GM23248 (cell line): ENCODE data around the gene RPN2. TPM values are rescaled to one million over a fixed set of nuclear protein-coding genes. Genes with fewer than 3 reads are reported as not detected.

Experiments used
- DNase-seq: peaks from one replicate; pipeline ENCODE4 v3.0.0-alpha.2; 2015
- H2AFZ ChIP-seq: fragments of 200-600 bp; sonication (generic); 2 replicates; pipeline ENCODE4 v1.6.1; 2016; ENCODE audit warnings: antibody characterized with exemption
- H3F3A ChIP-seq: fragments of 200-600 bp; sonication (generic); 2 replicates; pipeline ENCODE4 v1.6.1; 2016; ENCODE audit warnings: mild to moderate bottlenecking, antibody characterized with exemption, mixed run types; ENCODE audit not compliant: insufficient read depth
- H3K27ac ChIP-seq: fragments of 200-600 bp; sonication (generic); 2 replicates; pipeline ENCODE4 v1.5.1; 2016; ENCODE audit warnings: mild to moderate bottlenecking
- H3K27me3 ChIP-seq: fragments of 200-600 bp; sonication (generic); replicated peaks from 2 replicates; pipeline ENCODE4 v1.6.1; 2016; ENCODE audit warnings: mild to moderate bottlenecking; ENCODE audit not compliant: insufficient read depth
- H3K36me3 ChIP-seq: fragments of 200-600 bp; sonication (generic); 2 replicates; pipeline ENCODE4 v1.6.1; 2016; ENCODE audit warnings: low read depth, mild to moderate bottlenecking
- H3K4me1 ChIP-seq: fragments of 200-600 bp; sonication (generic); 2 replicates; pipeline ENCODE4 v1.6.1; 2016; ENCODE audit warnings: mild to moderate bottlenecking; ENCODE audit not compliant: insufficient read depth
- H3K4me2 ChIP-seq: fragments of 200-600 bp; sonication (generic); one replicate; pipeline ENCODE4 v1.6.1; 2016; ENCODE audit warnings: mild to moderate bottlenecking; ENCODE audit not compliant: unreplicated experiment
- H3K4me3 ChIP-seq: fragments of 200-600 bp; sonication (generic); 2 replicates; pipeline ENCODE4 v1.5.1; 2016; ENCODE audit warnings: mild to moderate bottlenecking
- H3K79me2 ChIP-seq: fragments of 200-600 bp; sonication (generic); 2 replicates; pipeline ENCODE4 v1.6.1; 2016; ENCODE audit warnings: mild to moderate bottlenecking; ENCODE audit not compliant: insufficient read depth
- H3K9ac ChIP-seq: fragments of 200-600 bp; sonication (generic); 2 replicates; pipeline ENCODE4 v1.6.1; 2016; ENCODE audit warnings: mild to moderate bottlenecking
- H3K9me2 ChIP-seq: fragments of 200-600 bp; sonication (generic); 2 replicates; pipeline ENCODE4 v1.6.1; 2016; ENCODE audit warnings: mixed run types, mild to moderate bottlenecking, moderate library complexity; ENCODE audit not compliant: insufficient read depth
- H3K9me3 ChIP-seq: fragments of 200-600 bp; sonication (generic); one replicate; pipeline ENCODE4 v1.6.1; 2017; ENCODE audit warnings: low read depth
- H4K20me1 ChIP-seq: fragments of 200-600 bp; sonication (generic); 2 replicates; pipeline ENCODE4 v1.6.0; 2016; ENCODE audit not compliant: insufficient read depth
- EZH2 ChIP-seq: fragments of 200-600 bp; sonication (generic); IDR thresholded peaks from 2 replicates; pipeline ENCODE4 v1.6.1; 2018; ENCODE audit warnings: antibody characterized with exemption, mild to moderate bottlenecking; ENCODE audit not compliant: insufficient read depth, poor library complexity, severe bottlenecking
- EZH2phosphoT487 ChIP-seq: fragments of 200-600 bp; sonication (generic); IDR thresholded peaks from 2 replicates; pipeline ENCODE4 v1.6.1; 2018; ENCODE audit warnings: antibody characterized with exemption, moderate library complexity, mild to moderate bottlenecking, low read depth; ENCODE audit not compliant: insufficient read depth
- WGBS, 2 experiments: methylation state at CpG; one replicate each; pipeline ENCODE4 v1.1.6; 2015 to 2017; ENCODE audit warnings: low lambda C conversion rate in 2 of 2, low coverage in 1 of 2; ENCODE audit errors: missing lambda C conversion rate in 2 of 2; 5-methylcytosine and 5-hydroxymethylcytosine counted together
- in situ Hi-C: fragments of 300-500 bp; cut with MboI; formaldehyde crosslinking; loops from 2 replicates; pipeline ENCODE4 v1.15.0; 2020
- polyA plus RNA-seq: library from polyadenylated mRNA; unstranded; fragments of >200 nt; fragmentation: Nextera tagmentation; extraction: Ambion mirVana; gene quantifications from 2 replicates; pipeline ENCODE4 v1.2.1, GENCODE V29; 2016
- total RNA-seq: library from RNA; depleted of rRNA; stranded (reverse); fragments of >200 nt; shearing (Covaris generic); gene quantifications from 2 replicates; pipeline ENCODE4 v1.2.3, GENCODE V29; 2014

Gene RPN2
- total and polyA plus RNA-seq, 2 experiments from 2014 or later = 368 to 379 TPM

DNA sequence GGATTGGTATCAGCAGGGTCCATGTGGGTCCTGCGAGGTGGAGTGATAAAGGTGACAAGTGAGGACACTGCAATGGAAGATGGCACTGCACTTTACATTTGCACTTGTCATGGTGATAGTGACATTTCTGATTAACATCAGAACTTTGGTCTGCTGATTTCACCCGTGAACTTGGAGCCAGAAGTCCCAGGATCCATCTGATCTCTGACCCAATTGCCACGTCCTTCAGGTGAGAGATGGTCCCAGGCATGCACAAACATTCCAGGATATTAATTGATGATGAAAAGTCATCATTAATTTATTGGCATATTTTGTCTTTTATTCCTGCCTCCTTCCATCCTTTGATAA lies 92.3 kb downstream of the RPN2 start:
- no peaks in the 10 kb centered on the region for H3K9me2 ChIP-seq
- in situ Hi-C loops = loop anchor here (5.0 to 25.0 kb wide), 2 partner anchors 261 to 716 kb away; no protein-coding TSS in a partner anchor
- no peak overlapping the region for H3K9ac ChIP-seq

DNA sequence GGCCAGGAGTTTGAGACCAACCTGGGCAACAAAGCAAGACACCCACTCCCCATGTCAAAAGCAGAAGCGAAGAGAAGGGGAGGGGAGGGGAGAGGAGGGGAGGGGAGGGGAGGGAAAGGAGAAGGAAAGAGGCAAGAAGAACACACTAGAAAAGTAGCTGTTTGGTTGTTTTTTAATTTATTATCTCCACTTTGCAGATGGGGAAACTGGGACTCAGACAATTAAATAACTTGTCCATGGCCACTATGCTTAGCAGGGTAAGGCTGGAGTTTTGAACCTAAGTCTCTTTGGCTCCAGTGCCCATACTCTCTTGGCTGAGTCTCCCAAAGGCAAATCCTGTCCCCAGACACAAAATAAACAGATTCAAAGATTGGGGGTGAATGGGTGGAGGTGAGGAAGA lies 94.9 kb downstream of the RPN2 start:
- no peaks in the 10 kb centered on the region for H3F3A ChIP-seq
- H3K36me3 ChIP-seq = no peaks in the 10 kb centered on the region
- WGBS, 2 experiments = 92% methylated on average over 1 of the region's 1 CpG; no CpG with 5 or more reads in 1 of the 2 experiments
- no peaks in the 10 kb centered on the region for H3K9me3 ChIP-seq
- H3K4me1 ChIP-seq = peaks cover 8% of the 10 kb centered on the region
- H3K27me3 ChIP-seq = no peaks in the 10 kb centered on the region
- TF ChIP-seq EZH2phosphoT487 (no peak), EZH2 (no peak)
- DNase-seq = no peak
- H2AFZ ChIP-seq = no peak overlapping the region
- no peak overlapping the region for H3K4me2 ChIP-seq
- H4K20me1 ChIP-seq = no peaks in the 10 kb centered on the region
- H3K27ac ChIP-seq = no peak overlapping the region
- H3K79me2 ChIP-seq = no peaks in the 10 kb centered on the region
- H3K9me2 ChIP-seq = no peaks in the 10 kb centered on the region
- in situ Hi-C loops = loop anchor here (5.0 to 25.0 kb wide), 2 partner anchors 258 to 713 kb away; no protein-coding TSS in a partner anchor
- H3K9ac ChIP-seq = no peak overlapping the region
- H3K4me3 ChIP-seq = no peak overlapping the region

More for the DNA sequence above, 92.3 kb downstream of the RPN2 start:
- Histone ChIP-seq H3K36me3 (no peaks in the 10 kb centered on the region), H3K27ac (no peak overlapping the region), H3F3A (no peaks in the 10 kb centered on the region), H3K27me3 (0 out of 2 replicates have a peak, but pooled peaks cover 3% of the 10 kb centered on the region), H3K4me1 (no peaks in the 10 kb centered on the region), H3K4me2 (no peak overlapping the region), H3K79me2 (no peaks in the 10 kb centered on the region), H2AFZ (no peak overlapping the region), H3K9me3 (no peaks in the 10 kb centered on the region), H4K20me1 (no peaks in the 10 kb centered on the region), H3K4me3 (no peak overlapping the region)
- no peak for TF ChIP-seq EZH2
- TF ChIP-seq EZH2phosphoT487 = no peak
- DNase-seq = no peak
- 67 to 68% methylated on average over 3 of the region's 3 CpGs for WGBS, 2 experiments

DNA sequence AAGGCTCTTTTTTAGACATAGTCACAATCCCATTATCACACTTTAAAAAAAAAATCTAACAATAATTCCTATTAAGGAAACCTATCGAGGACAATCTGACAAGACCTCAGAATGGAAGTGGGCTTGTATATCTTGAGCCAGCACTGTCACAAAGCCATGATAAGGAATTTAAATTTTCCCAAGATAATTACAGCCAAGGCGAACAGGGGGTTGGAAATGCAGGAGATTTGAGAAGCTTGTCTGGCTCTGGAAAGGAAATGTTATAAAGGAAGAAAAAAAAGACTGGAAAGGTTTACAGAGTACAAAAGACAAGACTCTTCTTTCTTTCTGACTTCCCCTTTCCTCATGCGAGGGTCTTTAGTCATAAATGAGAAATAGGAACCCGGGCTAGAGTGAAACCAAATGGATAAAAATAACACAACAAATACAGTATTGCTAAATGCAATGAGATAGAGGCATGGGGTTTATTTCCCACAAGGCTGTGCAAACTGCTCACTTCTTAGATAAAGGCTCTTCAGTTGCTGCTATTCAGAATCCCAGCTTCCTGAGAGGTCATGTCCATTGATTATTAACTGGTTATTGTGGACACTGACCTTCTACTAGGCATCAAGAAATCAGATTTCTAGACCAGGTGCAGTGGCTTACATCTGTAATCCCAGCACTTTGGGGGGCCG lies 95.9 kb downstream of the RPN2 start:
- TF ChIP-seq EZH2 (no peak), EZH2phosphoT487 (no peak)
- H3K4me2 ChIP-seq = no peak overlapping the region
- 69 to 72% methylated on average over 5 of the region's 5 CpGs for WGBS, 2 experiments
- no peaks in the 10 kb centered on the region for H3F3A ChIP-seq
- no peak overlapping the region for H2AFZ ChIP-seq
- peaks cover 15% of the 10 kb centered on the region for H3K4me1 ChIP-seq
- no peaks in the 10 kb centered on the region for H3K27me3 ChIP-seq
- in situ Hi-C loops = loop anchor here (5.0 to 25.0 kb wide), 2 partner anchors 257 to 712 kb away; no protein-coding TSS in a partner anchor
- no peaks in the 10 kb centered on the region for H3K36me3 ChIP-seq
- no peak overlapping the region for H3K27ac ChIP-seq
- H3K79me2 ChIP-seq = no peaks in the 10 kb centered on the region
- no peak overlapping the region for H3K9ac ChIP-seq
- no peaks in the 10 kb centered on the region for H3K9me2 ChIP-seq
- DNase-seq = no peak
- no peaks in the 10 kb centered on the region for H4K20me1 ChIP-seq
- no peak overlapping the region for H3K4me3 ChIP-seq
- H3K9me3 ChIP-seq = no peaks in the 10 kb centered on the region

DNA sequence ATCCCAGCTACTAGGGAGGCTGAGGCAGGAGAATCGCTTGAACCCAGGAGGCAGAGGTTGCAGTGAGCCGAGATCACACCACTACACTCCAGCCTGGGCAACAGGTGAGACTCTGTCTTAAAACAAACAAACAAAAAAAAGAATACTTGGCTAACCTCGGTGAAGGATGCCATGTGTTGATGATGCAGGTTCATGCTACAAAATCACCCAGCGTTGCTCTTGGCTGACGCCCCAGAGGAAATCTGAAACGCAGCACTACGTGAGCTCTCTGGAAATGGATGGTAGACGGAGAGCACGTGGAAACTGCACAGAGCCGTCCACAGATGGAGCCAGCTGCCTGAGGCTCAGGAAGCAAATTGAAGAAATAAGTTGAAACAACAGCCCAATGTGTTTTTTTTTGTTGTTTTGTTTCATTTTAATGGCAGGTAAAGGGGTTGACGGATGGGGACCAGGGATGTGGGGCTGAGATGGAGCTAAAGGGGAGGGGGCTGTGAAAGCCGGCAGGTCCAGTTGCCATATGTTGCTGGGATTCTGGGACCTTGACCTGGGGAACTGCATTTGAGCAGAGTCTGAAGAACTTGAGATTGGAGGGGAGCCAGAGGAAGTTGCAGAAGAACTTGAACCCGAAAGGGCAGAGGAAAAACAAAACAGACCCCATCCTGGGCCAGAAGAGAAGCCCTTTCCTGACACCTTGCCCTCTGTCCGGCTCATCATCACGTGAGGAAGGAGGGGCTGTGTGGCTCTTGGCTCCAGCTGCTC lies 97.5 kb downstream of the RPN2 start:
- no peak overlapping the region for H3K4me3 ChIP-seq
- H3K4me1 ChIP-seq = peaks cover 15% of the 10 kb centered on the region
- H3F3A ChIP-seq = no peaks in the 10 kb centered on the region
- TF ChIP-seq EZH2 (no peak), EZH2phosphoT487 (no peak)
- H3K9ac ChIP-seq = no peak overlapping the region
- in situ Hi-C loops = no loop called here
- H3K36me3 ChIP-seq = no peaks in the 10 kb centered on the region
- H3K27me3 ChIP-seq = no peaks in the 10 kb centered on the region
- H3K9me3 ChIP-seq = no peaks in the 10 kb centered on the region
- H3K27ac ChIP-seq = no peak overlapping the region
- peak overlapping the region; percentile 26 for H3K4me2 ChIP-seq
- 16 to 17% methylated on average over 15 of the region's 15 CpGs for WGBS, 2 experiments
- peak; percentile 87 for DNase-seq
- no peaks in the 10 kb centered on the region for H3K9me2 ChIP-seq
- H4K20me1 ChIP-seq = no peaks in the 10 kb centered on the region
- H3K79me2 ChIP-seq = no peaks in the 10 kb centered on the region
- peak overlapping the region; percentile 37; the same call in 1 of the 2 replicates for H2AFZ ChIP-seq
